Subcutaneous abdominal adipose tissue (tissue), 5 donors: ENCODE data around the gene PUS1.

Source experiments
- H3K27ac ChIP-seq: one replicate; pipeline ENCODE4 v1.7.0; 2013; ENCODE audit warnings: low read depth, mild to moderate bottlenecking, inconsistent platforms, low read length, moderate library complexity
- H3K27me3 ChIP-seq, 5 donors: one replicate each; pipeline ENCODE4 v1.7.0; 2013; ENCODE audit warnings: low read length in 5 of 5, inconsistent platforms in 1 of 5; ENCODE audit not compliant: control insufficient read depth in 5 of 5, insufficient read depth in 4 of 5
- H3K36me3 ChIP-seq, 5 donors: one replicate each; pipeline ENCODE4 v1.7.0; 2013; ENCODE audit warnings: low read length in 5 of 5; ENCODE audit not compliant: control insufficient read depth in 5 of 5, insufficient read depth in 5 of 5
- H3K4me1 ChIP-seq, 5 donors: one replicate each; pipeline ENCODE4 v1.7.0; 2013; ENCODE audit warnings: low read length in 5 of 5, mild to moderate bottlenecking in 3 of 5, moderate library complexity in 1 of 5; ENCODE audit not compliant: control insufficient read depth in 5 of 5, insufficient read depth in 5 of 5
- H3K4me3 ChIP-seq, 5 donors: one replicate each; pipeline ENCODE4 v1.7.0; 2013; ENCODE audit warnings: low read length in 5 of 5, low read depth in 1 of 5
- H3K9ac ChIP-seq, 5 donors: one replicate each; pipeline ENCODE4 v1.7.0; 2013; ENCODE audit warnings: low read length in 5 of 5, mild to moderate bottlenecking in 4 of 5, moderate library complexity in 3 of 5
- H3K9me3 ChIP-seq, 5 donors: one replicate each; pipeline ENCODE4 v1.7.0; 2013; ENCODE audit warnings: low read length in 5 of 5; ENCODE audit not compliant: control insufficient read depth in 5 of 5
- donor health status: healthy.
- donor health status: healthy.
- donor health status: healthy.
- donor health status: healthy.
- donor health status: healthy.

The PUS1 gene

DNA sequence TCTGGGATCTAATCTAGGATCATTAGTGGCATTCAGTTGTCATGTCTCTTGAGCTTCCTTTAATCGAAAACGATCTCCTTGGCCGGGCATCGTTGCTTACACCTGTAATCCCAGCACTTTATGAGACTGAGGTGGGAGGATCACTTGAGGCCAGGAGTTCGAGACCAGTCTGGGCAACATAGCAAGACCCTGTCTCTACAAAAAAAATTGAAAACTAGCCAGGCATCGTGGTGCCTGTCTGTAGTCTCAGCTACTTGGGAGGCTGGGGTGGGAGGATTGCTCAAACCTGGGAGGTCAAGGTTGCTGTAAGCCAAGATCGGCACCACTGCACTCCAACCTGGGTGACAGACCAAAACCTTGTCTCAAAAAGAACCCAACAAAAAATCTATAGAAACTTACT is 9.0 kb downstream of the PUS1 start:
- no peaks in the 10 kb centered on the region for H3K4me1 ChIP-seq
- no peak overlapping the region for H3K4me3 ChIP-seq
- no peak overlapping the region for H3K27ac ChIP-seq
- H3K27me3 ChIP-seq: no peaks in the 10 kb centered on the region
- H3K9ac ChIP-seq: no peak overlapping the region
- peaks cover 0 to 64% (median 49%) of the 10 kb centered on the region in 5 donors for H3K36me3 ChIP-seq
- H3K9me3 ChIP-seq: no peaks in the 10 kb centered on the region

DNA sequence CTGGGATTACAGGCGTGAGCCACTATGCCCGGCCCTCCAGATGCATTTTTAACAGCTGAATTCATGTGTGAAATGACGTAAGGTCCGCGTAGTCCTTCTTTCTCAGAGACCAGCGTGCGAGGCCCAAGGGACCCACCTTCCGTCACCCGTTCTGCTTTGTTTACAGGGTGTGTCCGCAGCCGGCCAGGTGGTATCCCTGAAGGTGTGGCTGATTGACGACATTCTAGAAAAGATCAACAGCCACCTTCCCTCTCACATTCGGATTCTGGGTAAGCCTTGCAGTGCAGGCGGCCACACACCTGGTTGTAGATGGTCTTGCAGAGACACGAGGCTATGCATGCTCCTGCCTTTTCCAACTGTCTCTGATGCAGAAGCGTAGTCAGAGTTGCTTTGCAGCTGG is 9.9 kb downstream of the PUS1 start:
- H3K27me3 ChIP-seq: no peaks in the 10 kb centered on the region
- peaks cover 0 to 64% (median 48%) of the 10 kb centered on the region in 5 donors for H3K36me3 ChIP-seq

DNA sequence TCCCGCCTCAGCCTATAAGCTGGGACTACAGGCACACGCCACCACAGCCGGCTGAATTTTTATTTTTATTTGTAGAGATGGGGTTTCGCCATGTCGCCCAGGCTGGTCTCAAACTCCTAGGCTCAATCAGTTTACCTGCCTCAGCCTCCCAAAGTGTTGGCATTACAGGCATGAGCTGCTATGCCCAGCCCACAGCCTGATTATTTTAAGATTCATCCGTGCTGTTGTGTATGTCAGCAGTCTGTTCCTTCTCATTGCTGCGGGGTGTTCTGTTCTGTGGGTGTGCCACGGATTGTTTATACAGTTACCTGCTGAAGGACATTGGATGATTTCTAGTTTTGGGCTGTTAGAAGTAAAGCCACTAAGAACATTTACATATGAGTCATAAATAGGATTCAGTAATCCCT is 11.1 kb downstream of the PUS1 start:
- peaks cover 0 to 61% (median 42%) of the 10 kb centered on the region in 5 donors for H3K36me3 ChIP-seq
- H3K27ac ChIP-seq: no peak overlapping the region
- no peaks in the 10 kb centered on the region for H3K9me3 ChIP-seq
- no peak overlapping the region for H3K4me3 ChIP-seq
- no peaks in the 10 kb centered on the region for H3K27me3 ChIP-seq
- H3K4me1 ChIP-seq: no peaks in the 10 kb centered on the region
- H3K9ac ChIP-seq: no peak overlapping the region

More for the DNA sequence above, 9.9 kb downstream of the PUS1 start:
- no peaks in the 10 kb centered on the region for H3K4me1 ChIP-seq
- no peak overlapping the region for H3K4me3 ChIP-seq
- H3K9me3 ChIP-seq: no peaks in the 10 kb centered on the region
- H3K27ac ChIP-seq: no peak overlapping the region
- H3K9ac ChIP-seq: no peak overlapping the region

DNA sequence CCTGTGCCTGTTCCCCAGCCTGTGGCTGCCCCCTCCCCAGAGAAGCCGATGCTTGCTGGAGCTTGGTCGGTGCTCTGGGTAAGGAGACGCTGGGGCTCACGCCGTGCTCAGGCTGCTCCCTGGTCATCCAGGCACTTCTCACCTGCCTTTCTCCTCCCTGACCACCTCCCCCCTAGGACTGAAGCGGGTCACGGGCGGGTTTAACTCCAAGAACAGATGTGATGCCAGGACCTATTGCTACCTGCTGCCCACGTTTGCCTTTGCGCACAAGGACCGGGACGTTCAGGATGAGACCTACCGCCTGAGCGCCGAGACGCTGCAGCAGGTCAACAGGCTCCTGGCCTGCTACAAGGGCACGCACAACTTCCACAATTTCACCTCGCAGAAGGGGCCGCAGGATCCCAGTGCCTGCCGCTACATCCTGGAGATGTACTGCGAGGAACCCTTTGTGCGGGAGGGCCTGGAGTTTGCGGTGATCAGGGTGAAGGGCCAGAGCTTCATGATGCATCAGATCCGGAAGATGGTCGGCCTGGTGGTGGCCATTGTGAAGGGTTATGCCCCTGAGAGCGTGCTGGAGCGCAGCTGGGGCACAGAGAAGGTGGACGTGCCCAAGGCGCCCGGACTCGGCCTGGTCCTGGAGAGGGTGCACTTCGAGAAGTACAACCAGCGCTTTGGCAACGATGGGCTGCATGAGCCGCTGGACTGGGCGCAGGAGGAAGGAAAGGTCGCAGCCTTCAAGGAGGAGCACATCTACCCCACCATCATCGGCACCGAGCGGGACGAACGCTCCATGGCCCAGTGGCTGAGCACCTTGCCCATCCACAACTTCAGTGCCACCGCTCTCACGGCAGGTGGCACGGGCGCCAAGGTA is 12.3 kb downstream of the PUS1 start:
- no peak overlapping the region for H3K9ac ChIP-seq
- peaks cover 0 to 57% (median 41%) of the 10 kb centered on the region in 5 donors for H3K36me3 ChIP-seq
- H3K4me3 ChIP-seq: no peak overlapping the region
- H3K9me3 ChIP-seq: no peaks in the 10 kb centered on the region
- H3K4me1 ChIP-seq: no peaks in the 10 kb centered on the region
- no peaks in the 10 kb centered on the region for H3K27me3 ChIP-seq
- no peak overlapping the region for H3K27ac ChIP-seq

DNA sequence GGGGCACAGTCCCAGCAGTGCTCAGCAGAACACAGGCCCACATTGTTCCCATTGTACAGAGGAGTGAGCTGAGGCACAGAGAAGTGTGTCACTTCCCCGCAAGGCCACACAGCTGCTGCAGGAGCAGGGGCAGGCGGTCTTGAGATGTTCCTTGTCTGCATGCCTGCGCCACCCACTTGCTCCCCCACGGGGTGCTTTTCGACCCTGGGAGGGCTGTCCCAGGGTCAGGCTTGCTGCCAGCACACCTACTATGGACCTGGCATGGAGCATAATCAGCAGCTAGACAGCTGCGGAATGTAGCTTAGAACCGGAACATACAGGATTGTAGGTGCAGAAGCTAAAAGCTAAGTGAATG is 12.9 kb downstream of the PUS1 start:
- H3K4me1 ChIP-seq: no peaks in the 10 kb centered on the region
- H3K9ac ChIP-seq: no peak overlapping the region
- no peak overlapping the region for H3K4me3 ChIP-seq
- no peaks in the 10 kb centered on the region for H3K27me3 ChIP-seq
- no peaks in the 10 kb centered on the region for H3K9me3 ChIP-seq
- no peak overlapping the region for H3K27ac ChIP-seq
- H3K36me3 ChIP-seq: peaks cover 0 to 52% (median 41%) of the 10 kb centered on the region in 5 donors

DNA sequence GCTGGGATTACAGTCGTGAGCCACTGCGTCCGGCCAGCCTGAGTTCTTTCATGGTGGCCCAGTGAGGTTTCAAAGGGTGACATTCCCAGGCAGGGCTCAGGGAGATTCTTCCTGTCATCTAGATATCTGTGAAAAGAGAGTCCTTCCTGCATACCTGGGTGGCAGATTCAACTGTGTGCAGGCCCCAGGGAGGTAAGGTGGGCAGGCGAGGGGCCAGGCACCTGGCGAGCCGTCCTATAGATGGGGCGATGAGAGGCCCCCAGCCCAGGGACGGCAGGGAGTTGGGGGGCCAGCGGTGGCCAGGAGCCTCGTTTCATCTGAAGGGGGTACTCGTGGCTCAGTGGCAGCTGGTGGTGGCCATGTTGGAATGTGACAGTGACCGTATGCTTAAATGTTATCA is 13.6 kb downstream of the PUS1 start:
- H3K9ac ChIP-seq: no peak overlapping the region
- no peak overlapping the region for H3K27ac ChIP-seq
- no peaks in the 10 kb centered on the region for H3K9me3 ChIP-seq
- no peaks in the 10 kb centered on the region for H3K27me3 ChIP-seq
- H3K36me3 ChIP-seq: peaks cover 0 to 52% (median 41%) of the 10 kb centered on the region in 5 donors
- H3K4me1 ChIP-seq: peaks cover 0 to 2% (median 0%) of the 10 kb centered on the region in 5 donors
- H3K4me3 ChIP-seq: no peak overlapping the region

DNA sequence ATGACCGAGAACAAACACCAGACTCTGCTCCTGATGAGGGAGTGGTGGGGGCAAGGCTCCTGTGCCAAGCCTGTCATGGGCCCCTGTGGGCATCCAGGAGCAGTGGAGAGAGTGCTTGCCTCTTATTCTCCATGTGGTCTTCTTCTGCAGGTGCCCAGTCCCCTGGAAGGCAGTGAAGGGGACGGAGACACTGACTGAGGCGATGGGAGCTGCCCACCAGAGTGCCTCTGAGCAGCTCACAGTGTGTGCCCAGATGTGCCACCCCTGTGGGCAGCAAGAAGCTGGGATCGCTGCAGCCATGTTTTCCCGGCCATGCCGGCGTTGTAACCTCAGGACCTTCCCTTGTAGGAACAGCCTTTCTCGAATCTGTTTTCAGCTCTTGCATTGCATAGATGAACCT is 14.3 kb downstream of the PUS1 start:
- no peaks in the 10 kb centered on the region for H3K9me3 ChIP-seq
- peaks cover 0 to 52% (median 41%) of the 10 kb centered on the region in 5 donors for H3K36me3 ChIP-seq
- no peaks in the 10 kb centered on the region for H3K27me3 ChIP-seq
- H3K27ac ChIP-seq: no peak overlapping the region
- H3K9ac ChIP-seq: no peak overlapping the region
- H3K4me3 ChIP-seq: no peak overlapping the region
- H3K4me1 ChIP-seq: peaks cover 0 to 3% (median 0%) of the 10 kb centered on the region in 5 donors

DNA sequence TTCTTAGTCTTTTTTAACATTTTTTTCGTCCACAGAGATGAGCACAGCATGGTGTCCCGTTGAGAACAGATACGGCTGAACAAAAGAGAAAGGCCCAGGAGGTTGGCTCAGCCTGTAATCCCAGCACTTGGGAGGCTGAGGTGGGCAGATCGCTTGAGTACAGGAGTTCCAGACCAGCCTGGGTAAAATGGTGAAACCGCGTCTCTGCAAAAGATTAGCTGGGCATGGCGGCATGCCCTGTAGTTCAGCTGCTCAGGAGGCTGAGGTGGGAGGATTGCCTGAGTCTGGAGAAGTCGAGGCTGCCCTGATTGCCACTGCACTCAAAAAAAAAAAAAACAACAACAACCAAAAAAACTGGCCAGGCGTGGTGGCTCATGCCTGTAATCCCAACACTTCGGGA is 14.8 kb downstream of the PUS1 start:
- Histone ChIP-seq H3K27me3 (no peaks in the 10 kb centered on the region), H3K4me1 (peaks cover 0 to 3% (median under 1%) of the 10 kb centered on the region in 5 donors), H3K36me3 (peaks cover 0 to 51% (median 41%) of the 10 kb centered on the region in 5 donors), H3K4me3 (no peak overlapping the region), H3K9ac (no peak overlapping the region), H3K27ac (no peak overlapping the region), H3K9me3 (no peaks in the 10 kb centered on the region)

DNA sequence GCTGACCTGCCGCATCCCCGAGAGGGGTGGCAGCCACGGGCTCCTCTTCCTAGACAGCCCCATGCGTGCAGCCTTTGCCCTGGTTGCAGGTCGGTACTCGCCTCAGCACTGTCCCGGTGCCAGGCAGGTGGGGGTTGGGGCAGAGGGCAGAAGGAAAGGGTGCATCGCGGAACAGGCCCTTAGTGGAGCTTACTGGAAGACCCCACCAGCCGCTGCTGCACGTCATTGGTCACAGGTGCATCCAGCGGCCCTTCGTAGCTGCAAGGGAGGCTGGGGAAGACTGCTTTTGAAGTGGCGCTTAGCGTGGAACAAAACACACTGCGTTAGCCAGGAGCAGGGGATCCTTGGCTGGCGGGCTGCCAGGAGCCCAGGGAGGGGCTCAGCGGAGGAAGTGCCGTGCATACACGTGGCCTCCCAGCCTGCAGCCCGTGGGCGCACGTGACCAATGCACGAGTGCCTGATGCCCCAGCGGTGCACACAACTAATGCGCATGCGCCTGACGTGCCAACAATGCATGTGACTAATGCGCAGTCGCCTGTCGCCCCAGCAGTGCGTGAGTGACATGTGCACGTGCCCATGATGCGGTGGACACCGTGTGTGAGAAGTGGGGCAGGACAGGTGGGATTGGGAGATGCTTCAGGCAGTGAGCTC is 15.7 kb downstream of the PUS1 start:
- Histone ChIP-seq H3K27me3 (no peaks in the 10 kb centered on the region), H3K27ac (no peak overlapping the region), H3K9ac (no peak overlapping the region), H3K4me3 (no peak overlapping the region), H3K36me3 (peaks cover 0 to 43% (median 33%) of the 10 kb centered on the region in 5 donors), H3K4me1 (peaks cover 0 to 6% (median 4%) of the 10 kb centered on the region in 5 donors), H3K9me3 (no peaks in the 10 kb centered on the region)

DNA sequence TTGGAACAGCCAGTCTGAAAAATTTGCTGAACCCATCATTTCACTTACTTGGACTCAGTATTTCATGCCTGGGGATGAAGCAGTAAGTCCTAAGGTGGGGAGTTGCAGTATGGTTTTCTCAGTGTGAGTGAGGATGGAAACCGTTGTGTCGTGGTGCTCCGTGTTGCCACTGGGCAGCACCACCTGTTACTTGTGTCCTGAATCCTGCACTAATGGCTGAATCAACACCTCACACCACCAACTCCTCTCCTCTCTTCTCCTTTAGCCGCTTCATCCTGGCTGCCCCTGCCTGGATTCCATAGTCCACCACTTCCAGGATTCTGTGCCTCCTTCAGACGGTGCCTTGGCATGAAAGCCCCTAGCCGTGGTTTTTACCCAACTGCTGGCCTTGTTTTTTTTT is 17.7 kb downstream of the PUS1 start:
- Histone ChIP-seq H3K9me3 (no peaks in the 10 kb centered on the region), H3K36me3 (peaks cover 0 to 27% (median 17%) of the 10 kb centered on the region in 5 donors), H3K27me3 (no peaks in the 10 kb centered on the region), H3K27ac (no peak overlapping the region), H3K4me3 (no peak overlapping the region), H3K4me1 (peaks cover 0 to 20% (median 16%) of the 10 kb centered on the region in 5 donors), H3K9ac (no peak overlapping the region)
